Thoracic aorta (tissue), 2 donors: ENCODE results near the gene TBC1D19. TPM values are rescaled to one million over a fixed set of nuclear protein-coding genes. Genes with fewer than 3 reads are reported as not detected.

ENCODE experiments used
- ATAC-seq: fragments of 150-250 bp; one replicate; pipeline ENCODE4 v1.8.0; 2017; ENCODE audit warnings: low read depth; ENCODE audit not compliant: insufficient number of reproducible peaks, low FRiP score
- DNase-seq: peaks from one replicate; pipeline ENCODE4 v3.0.0-alpha.2; 2020; ENCODE audit warnings: low spot score
- H3K27ac ChIP-seq, 2 donors: fragments of 200-600 bp; sonication (generic); 1 replicate in 1 of 2; 2 replicates in 1 of 2; pipeline ENCODE4 v1.5.1; 2016; ENCODE audit warnings: mild to moderate bottlenecking in 2 of 2, moderate library complexity in 2 of 2
- H3K27me3 ChIP-seq: fragments of 200-600 bp; sonication (generic); replicated peaks from 2 replicates; pipeline ENCODE4 v1.6.0; 2016; ENCODE audit warnings: mild to moderate bottlenecking; ENCODE audit not compliant: insufficient read depth
- H3K36me3 ChIP-seq: fragments of 200-600 bp; sonication (generic); one replicate; pipeline ENCODE4 v1.5.1; 2016
- H3K4me1 ChIP-seq, 2 donors: fragments of 200-600 bp; sonication (generic); 1 replicate in 1 of 2; 2 replicates in 1 of 2; pipeline versions ENCODE4 v1.5.1 to v1.6.0; 2016; ENCODE audit warnings: low read depth in 2 of 2, mild to moderate bottlenecking in 1 of 2; ENCODE audit not compliant: control insufficient read depth in 1 of 2
- H3K4me3 ChIP-seq: fragments of 200-600 bp; sonication (generic); 2 replicates; pipeline ENCODE4 v1.5.1; 2016; ENCODE audit warnings: mild to moderate bottlenecking
- H3K9me3 ChIP-seq: fragments of 200-600 bp; sonication (generic); 2 replicates; pipeline ENCODE4 v1.5.1; 2016
- CTCF ChIP-seq: fragments of 200-600 bp; sonication (generic); IDR thresholded peaks from one replicate; pipeline ENCODE4 v1.5.1; 2019; ENCODE audit warnings: antibody characterized with exemption
- total RNA-seq, 2 donors: library from RNA; depleted of rRNA; stranded (reverse); fragments of >200 nt; gene quantifications; one replicate each; pipeline versions ENCODE4 v1.1.0 to v1.2.3, GENCODE V29; 2016

Gene TBC1D19
- total RNA-seq, 2 donors from 2014 or later: 9.1 to 19.4 TPM

- ATAC-seq: no peak
- Histone ChIP-seq H3K4me1 (no peaks in the 10 kb centered on the region), H3K27me3 (no peaks in the 10 kb centered on the region), H3K36me3 (no peaks in the 10 kb centered on the region), H3K27ac (no peak overlapping the region), H3K4me3 (no peak overlapping the region), H3K9me3 (no peaks in the 10 kb centered on the region)
- TF ChIP-seq CTCF: no peak
- DNase-seq: no peak
Measured at GRCh38 chr4:26729547-26729946, 145.7 kb downstream of the TBC1D19 start.

DNA sequence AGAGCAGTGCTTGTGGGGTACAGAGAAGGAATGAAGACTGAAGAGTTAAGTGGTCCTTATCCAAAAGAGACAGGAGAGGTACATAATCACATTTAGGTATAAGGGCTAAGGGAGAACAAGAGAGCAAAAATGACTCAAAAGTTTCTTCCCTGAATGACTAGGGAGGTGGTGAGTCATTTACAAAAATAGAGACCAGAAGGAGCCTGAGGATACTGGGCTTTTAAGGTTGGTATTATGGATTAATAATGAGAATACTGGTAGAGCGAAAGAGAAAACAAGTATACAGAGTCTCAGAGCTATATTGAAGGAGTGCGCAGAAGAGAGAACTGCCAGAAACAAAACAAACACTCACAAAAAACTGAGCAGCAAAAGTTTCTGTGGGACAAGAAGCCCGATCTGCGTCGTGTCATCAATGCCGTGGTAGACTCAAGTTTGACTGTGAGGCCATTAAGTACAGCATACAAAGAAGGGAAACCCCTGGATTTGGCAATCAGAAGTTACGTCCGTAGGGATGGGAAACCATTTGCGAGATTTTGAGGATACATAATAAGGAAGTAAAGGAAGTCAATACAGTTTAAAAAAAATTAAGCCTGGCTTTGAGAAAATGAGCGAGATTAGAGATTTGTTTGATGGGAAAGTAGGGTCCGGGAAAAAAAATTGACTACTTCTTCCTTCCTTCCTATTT lies 147.6 kb downstream of the TBC1D19 start:
- no peak for DNase-seq
- no peak for ATAC-seq
- H3K4me1 ChIP-seq: no peaks in the 10 kb centered on the region
- no peaks in the 10 kb centered on the region for H3K27me3 ChIP-seq
- no peak for TF ChIP-seq CTCF
- H3K9me3 ChIP-seq: no peaks in the 10 kb centered on the region
- H3K27ac ChIP-seq: no peak overlapping the region
- no peaks in the 10 kb centered on the region for H3K36me3 ChIP-seq
- no peak overlapping the region for H3K4me3 ChIP-seq

GRCh38 chr4:26732356-26732755 lies 148.5 kb downstream of the TBC1D19 start:
- no peaks in the 10 kb centered on the region for H3K27me3 ChIP-seq

GRCh38 chr4:26736621-26737020 lies 152.7 kb downstream of the TBC1D19 start:
- no peak overlapping the region for H3K4me3 ChIP-seq
- ATAC-seq: no peak
- H3K9me3 ChIP-seq: no peaks in the 10 kb centered on the region
- DNase-seq: no peak
- peaks cover 0 to 4% of the 10 kb centered on the region in 2 donors for H3K4me1 ChIP-seq
- H3K27ac ChIP-seq: no peak overlapping the region
- TF ChIP-seq CTCF: no peak
- H3K36me3 ChIP-seq: no peaks in the 10 kb centered on the region
- no peaks in the 10 kb centered on the region for H3K27me3 ChIP-seq

More at GRCh38 chr4:26732356-26732755, 148.5 kb downstream of the TBC1D19 start:
- no peak for TF ChIP-seq CTCF
- no peaks in the 10 kb centered on the region for H3K9me3 ChIP-seq
- no peak overlapping the region for H3K27ac ChIP-seq
- ATAC-seq (no peak), DNase-seq (no peak)
- no peak overlapping the region for H3K4me3 ChIP-seq
- H3K4me1 ChIP-seq: no peaks in the 10 kb centered on the region
- H3K36me3 ChIP-seq: no peaks in the 10 kb centered on the region

DNA sequence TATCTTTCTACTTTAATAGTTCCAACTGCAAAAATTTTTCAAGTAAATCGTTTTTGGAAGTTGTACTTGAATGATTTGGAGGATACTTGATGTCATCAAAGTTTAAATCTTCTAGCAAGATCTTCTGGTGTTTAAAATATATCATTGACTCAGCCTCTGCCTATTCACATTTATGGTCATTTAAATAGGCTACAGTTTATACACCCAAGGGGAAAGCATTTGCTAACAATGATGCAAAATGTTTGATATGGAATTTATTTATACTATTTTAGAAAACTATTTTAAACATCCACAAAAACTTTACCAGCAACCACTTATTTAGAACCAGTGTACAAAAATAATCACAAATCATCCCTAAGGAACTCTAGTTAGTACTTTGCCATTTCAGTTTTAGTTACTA lies 153.5 kb downstream of the TBC1D19 start:
- ATAC-seq (no peak), DNase-seq (no peak)
- no peak for TF ChIP-seq CTCF
- Histone ChIP-seq H3K27me3 (no peaks in the 10 kb centered on the region), H3K9me3 (no peaks in the 10 kb centered on the region), H3K27ac (no peak overlapping the region), H3K4me3 (no peak overlapping the region), H3K4me1 (peaks cover 5 to 8% of the 10 kb centered on the region in 2 donors), H3K36me3 (no peaks in the 10 kb centered on the region)
